ENCODE measurements around the gene DRICH1.
"Not testable (repeated sequence)": the region's sequence is repeated elsewhere in the genome, so short reads cannot be mapped to it uniquely, and the experiment has no call there.

The DRICH1 gene

DNA sequence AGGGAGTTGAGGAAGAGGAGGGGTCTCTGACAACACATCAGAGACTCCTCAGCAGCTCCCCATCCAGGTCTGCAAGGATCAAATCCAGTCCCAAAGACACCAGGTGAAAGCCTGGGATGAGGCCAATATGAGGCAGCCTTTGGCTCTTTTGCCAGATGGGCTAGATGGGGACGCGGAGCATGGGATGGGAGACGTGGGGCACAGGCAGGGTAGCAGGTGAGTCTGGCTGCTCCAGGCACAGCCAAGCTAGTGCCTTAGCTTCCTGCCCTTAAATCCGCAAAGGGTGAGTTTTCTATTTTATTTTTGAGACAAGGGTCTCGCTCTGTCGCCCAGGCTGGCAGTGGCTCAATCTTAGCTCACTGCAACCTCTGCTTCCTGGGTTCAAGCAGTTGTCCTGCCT is 19.6 kb upstream of the DRICH1 start:
- in situ Hi-C loops (cut with MboI; ENCODE audit: low sequenced_read_pairs): no loop called here

GRCh38 chr22:23649071-23649501 is 17.0 kb upstream of the DRICH1 start:
- in situ Hi-C loops (cut with MboI; ENCODE audit: low sequenced_read_pairs): no loop called here

DNA sequence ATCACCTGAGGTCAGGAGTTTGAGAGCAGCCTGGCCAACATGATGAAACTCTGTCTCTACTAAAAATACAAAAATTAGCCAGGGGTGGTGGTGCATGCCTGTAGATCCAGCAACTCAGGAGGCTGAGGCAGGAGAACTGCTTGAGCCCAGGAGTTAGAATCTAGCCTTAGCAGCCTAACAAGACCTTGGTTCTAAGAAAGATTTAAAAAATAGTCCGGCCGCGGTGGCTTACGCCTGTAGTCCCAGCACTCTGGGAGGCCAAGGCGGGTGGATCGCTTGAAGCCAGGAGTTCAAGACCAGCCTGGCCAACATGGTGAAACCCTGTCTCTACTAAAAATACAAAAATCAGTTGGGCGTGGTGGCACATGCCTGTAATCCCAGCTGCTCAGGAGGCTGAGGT is 14.4 kb upstream of the DRICH1 start:
- in situ Hi-C loops (cut with MboI; ENCODE audit: low sequenced_read_pairs): not testable (repeated sequence)

- in situ Hi-C loops (cut with MboI; ENCODE audit: low sequenced_read_pairs): not testable (repeated sequence)
Measured at GRCh38 chr22:23640206-23640605, 8.1 kb upstream of the DRICH1 start.

DNA sequence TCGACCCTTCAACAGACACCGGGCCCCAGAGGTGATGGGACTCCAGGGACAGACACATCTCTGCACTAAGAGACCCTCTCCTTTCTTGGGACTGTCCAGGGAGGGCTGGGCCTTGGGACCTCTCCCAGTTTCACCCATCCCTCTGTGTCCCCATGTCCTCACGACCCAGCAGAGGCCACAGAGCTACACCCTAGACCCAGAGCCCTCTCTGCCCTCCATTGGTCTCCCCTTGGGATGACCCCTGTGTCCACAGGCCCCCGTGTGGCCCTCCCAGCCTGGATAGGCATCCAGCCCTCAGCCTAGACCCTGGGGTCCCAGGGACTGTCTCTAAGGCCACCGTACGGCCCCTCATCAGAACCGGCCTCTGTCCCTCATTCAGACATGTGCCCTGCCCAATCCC is 7.5 kb upstream of the DRICH1 start:
- in situ Hi-C loops (cut with MboI; ENCODE audit: low sequenced_read_pairs): no loop called here

GRCh38 chr22:23638611-23639010 is 6.5 kb upstream of the DRICH1 start:
- in situ Hi-C loops (cut with MboI; ENCODE audit: low sequenced_read_pairs): no loop called here

- in situ Hi-C loops (cut with MboI; ENCODE audit: low sequenced_read_pairs): not testable (repeated sequence)
Measured at GRCh38 chr22:23635291-23635690, 3.2 kb upstream of the DRICH1 start.

GRCh38 chr22:23628056-23628743 is 3.9 kb downstream of the DRICH1 start:
- in situ Hi-C loops (cut with MboI; ENCODE audit: low sequenced_read_pairs): not testable (repeated sequence)

DNA sequence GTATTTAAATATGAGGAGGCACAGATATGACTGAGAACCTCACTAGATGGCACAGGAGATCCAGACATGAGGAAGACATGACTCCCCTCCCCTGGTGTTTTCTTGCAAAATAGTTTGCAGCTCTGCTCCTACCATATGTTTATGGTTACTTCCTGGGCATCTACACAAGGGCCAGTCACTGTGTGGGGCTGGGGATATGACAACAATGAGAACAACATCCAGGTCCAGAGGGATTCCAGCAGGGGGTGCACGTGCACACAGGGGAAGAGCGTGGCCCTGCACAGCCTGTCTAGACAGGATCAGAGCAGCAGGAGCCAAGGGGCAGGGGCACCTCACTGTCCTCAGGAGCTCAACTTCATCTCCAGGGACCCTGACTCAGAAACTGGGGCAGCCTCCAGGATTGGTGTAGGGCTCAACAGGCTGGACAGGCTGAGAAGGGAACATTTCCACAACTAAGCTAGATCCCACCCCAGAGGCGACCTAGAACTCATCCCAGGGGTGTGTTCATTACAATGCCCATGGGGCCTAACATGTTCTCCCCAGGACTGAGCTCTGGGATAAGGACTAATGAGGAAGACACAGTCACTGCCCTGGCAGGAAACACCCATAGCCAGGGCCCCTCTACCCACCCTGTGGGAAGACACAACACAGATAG is 4.6 kb downstream of the DRICH1 start:
- in situ Hi-C loops (cut with MboI; ENCODE audit: low sequenced_read_pairs): not testable (repeated sequence)

GRCh38 chr22:23626286-23626975 is 5.7 kb downstream of the DRICH1 start:
- in situ Hi-C loops (cut with MboI; ENCODE audit: low sequenced_read_pairs): no loop called here

GRCh38 chr22:23622634-23623033 is 9.5 kb downstream of the DRICH1 start:
- in situ Hi-C loops (cut with MboI; ENCODE audit: low sequenced_read_pairs): no loop called here

- in situ Hi-C loops (cut with MboI; ENCODE audit: low sequenced_read_pairs): not testable (repeated sequence)
Measured at GRCh38 chr22:23621916-23622315, 10.2 kb downstream of the DRICH1 start.

DNA sequence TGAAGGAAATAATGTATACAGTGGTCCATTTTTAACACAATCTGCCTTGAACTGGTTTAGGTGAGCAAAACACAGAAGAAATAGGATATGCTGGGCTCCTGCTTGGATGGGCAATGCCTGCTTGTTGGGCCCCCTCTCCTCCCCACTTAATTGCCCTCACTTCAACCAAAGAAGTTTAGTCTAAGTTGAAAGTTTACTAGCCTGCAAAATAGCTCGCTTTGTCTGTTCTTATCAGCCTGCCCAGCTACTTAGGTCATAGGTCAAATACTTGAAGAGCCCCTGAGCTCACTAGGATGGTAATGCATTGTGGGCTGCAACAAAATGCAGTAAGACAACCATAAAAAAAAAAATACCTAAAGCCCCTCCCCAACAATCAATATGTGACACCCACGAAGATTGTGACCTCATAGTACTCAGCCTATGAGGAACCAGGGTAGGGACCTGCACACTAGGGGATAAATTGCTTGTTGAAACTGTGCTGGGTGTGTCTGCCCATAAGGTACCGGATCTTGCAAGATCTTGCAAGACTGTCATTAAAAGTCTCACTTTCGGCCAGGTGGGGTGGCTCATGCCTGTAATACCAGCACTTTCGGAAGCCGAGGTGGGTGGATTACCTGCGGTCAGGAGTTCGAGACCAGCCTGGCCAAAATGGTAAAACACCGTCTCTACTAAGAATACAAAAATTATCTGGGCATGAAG is 10.9 kb downstream of the DRICH1 start:
- in situ Hi-C loops (cut with MboI; ENCODE audit: low sequenced_read_pairs): no loop called here

DNA sequence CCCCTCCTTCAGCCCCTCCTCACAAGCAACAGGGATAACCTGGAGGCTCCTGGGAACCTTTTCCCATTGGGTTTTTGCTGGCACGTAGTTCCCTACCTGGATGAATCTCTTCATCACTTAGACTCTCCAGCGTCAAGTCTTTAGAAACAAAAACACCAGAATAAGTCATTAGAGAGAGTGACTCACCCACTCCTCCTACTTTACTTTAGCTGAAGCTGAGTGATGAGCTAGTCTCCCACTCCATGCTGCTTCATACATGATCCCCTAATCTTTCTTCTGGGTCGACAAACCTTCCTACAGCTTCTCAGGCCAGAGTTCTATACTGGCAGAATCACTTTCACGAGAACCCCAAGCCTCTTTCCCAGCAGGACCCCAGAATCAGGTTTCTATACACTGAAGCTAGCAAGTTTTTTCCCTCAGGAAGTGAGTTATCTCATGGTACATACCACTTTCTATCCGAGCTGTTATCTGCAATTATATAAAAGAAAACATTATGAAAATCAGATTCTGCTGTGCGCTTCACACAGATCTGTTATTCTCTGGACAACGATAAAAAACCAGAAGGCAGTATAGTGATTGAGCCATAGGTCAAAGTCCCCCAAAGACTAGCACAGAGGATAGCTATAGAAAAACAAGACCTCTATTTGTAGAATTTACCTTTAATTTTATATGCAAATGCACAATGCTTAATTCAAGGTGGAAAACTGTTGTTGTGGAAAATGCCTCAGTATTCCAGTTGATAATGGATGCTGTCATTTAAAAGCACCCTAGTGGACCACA is 18.7 kb downstream of the DRICH1 start:
- in situ Hi-C loops (cut with MboI; ENCODE audit: low sequenced_read_pairs): no loop called here

DNA sequence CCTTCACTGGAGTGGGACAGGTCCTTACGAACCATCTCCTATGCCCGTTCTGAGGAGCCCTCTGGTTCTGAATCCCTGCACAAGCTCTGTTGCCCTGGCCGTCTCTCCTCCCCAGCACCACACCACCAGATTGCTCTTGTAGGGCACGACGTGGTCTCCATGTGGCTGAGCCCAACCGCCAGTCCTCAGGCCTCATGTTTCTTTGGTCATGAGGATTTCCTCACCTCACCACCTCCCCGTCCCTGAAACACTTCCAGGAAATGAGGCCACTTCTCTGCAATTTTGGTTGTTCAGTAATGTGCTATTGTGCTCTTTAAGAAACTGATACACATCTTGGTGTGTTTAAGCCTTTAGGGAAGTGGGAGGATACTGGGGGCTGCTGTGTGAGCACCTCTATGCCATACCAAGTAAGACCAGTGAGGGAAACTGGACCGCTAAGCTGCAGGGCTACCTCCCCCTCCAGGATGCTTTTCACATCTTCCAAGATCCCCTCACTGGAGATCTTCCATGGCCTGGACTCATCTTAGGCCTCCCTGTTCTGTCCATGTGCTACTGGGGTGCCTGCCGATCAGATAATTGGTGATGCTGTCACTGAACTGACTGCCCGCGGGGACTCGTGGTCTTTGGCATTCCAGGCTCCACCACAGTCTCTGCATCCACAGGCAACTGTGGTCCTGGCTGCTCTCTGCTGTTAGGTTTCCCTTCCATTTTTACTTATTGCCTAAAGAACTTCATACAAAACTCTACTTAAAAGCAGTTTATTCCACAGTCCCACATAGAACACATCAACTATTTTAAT is 21.9 kb downstream of the DRICH1 start:
- in situ Hi-C loops (cut with MboI; ENCODE audit: low sequenced_read_pairs): no loop called here

GRCh38 chr22:23608583-23608982 is 23.5 kb downstream of the DRICH1 start:
- in situ Hi-C loops (cut with MboI; ENCODE audit: low sequenced_read_pairs): no loop called here

DNA sequence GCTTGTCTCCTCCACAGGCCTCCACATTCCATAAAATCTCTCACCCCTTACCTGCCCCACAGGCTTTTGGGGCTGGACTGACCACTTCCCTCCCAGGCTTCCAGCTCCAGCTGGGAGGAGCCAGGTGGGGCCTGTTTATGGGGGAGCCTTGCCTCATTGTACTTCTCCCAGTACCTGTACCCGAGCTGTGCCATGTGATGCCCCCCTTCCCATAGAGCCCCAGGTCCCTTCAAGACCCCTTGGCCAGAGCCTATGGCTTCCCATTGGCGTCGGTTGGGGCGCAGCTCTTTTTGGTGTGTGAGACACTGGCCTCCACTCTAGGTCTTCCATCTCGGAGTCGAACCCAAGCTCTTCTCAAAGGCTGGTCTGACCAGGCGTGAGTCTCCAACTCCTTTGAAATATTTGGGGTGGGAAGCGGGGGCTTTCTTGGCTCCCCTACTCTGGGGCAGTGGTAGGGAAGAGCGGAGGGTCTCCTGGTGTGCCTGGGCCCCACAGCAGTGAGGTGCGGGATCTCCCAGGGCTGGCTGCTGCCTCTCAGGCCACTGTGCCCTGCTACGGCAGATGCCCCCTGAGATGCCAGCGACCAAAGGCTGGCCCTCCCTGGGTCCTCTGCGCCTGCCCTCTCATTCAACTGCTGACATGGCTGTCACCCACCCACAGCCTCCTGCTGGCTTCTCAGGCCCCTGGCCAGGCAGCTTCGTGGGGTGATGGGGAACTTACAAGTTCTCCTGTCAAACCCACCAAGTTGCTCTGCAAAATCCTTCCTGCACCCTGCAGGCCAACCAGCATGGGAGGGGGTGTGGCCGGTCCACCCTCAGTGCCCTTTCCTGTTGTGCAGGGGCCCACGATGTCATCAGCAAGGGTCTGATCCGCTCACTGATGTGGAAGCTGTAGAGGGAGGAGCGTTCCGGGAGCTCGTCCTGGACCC is 25.7 kb downstream of the DRICH1 start:
- in situ Hi-C loops (cut with MboI; ENCODE audit: low sequenced_read_pairs): no loop called here

DNA sequence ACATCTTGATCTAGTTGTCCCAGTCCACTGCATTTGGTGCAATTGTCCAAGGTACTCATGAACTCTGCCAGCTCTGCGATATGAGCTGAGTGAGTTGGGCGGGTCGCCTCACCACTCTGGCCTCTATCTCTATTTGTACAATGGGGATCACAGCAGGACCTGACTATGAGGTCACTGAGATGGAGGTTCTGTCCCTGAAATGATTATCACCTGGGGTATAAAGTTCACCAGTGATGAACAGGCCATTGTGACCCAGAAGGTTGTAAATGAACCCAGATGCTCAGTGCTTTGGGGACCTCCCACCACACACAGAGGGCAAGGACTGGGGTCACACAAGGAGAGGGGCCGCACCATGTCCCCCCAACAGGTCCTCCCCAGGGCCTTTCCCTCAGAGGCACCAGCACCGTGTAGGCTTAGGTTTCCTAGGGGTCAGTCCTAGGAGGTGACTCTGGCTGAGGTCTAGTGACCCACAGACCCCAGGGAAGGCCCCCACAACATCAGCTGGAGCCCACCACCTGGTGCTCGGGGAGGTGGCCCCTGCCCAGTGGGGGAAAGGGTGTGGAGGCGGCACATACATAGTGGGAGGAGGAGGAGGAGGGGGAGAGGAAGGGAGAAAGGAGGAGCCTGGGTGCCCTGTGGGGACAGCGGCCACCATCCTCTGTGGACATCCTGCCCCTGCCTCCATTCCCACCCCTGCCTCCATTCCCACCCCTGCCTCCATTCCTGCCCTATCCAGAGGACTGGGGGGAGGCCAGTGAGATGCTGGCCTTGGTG is 27.0 kb downstream of the DRICH1 start:
- in situ Hi-C loops (cut with MboI; ENCODE audit: low sequenced_read_pairs): no loop called here

All from hTERT RPE-1 (cell line).